DMS53 treated with DMSO at 0.1 percent for 48 hours (cell line): Measurements from ENCODE around the gene TREML2.

ENCODE experiments used
- DNase-seq: peaks from one replicate; lab custom pipeline; 2025; ENCODE audit not compliant: unreplicated experiment; lab: John Stamatoyannopoulos, UW

The TREML2 gene

DNA sequence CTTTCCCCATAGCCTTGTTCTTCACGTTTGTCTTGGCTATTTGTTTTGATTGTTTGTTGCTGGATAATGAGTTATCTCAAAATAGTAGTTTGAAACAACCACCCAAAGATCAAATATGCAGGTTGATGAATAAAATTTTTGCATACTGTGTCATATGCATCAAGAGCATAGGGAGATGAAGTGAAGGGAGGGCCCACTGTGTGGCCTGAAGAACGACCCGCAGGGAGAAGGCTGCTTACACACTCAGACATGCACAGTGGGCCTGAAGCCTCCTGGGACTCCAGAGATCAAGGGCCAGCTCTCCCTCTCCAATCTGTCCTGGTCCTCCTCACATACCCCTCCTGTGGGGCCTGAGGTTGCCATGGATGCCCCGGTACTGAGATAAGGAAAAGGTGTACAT lies 21.8 kb downstream of the TREML2 start:
- no peak for DNase-seq

DNA sequence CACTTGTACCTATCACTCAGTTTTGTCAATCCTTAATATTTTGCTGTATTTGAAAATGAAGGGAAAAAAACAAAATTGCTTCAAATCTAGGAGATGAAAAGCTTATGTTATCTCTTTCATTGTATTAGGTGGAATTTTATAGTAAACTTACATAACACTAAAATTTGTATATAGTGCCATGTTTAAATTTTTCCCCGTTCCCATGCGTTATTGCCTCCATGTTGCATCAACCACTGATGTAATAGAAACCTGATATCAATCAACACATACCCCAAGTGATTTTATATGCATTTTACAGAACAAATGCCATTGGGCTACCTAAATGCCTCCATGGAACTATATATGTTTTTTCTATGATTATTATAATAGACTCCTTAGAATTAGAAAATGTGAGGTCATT lies 23.3 kb downstream of the TREML2 start:
- DNase-seq = no peak

DNA sequence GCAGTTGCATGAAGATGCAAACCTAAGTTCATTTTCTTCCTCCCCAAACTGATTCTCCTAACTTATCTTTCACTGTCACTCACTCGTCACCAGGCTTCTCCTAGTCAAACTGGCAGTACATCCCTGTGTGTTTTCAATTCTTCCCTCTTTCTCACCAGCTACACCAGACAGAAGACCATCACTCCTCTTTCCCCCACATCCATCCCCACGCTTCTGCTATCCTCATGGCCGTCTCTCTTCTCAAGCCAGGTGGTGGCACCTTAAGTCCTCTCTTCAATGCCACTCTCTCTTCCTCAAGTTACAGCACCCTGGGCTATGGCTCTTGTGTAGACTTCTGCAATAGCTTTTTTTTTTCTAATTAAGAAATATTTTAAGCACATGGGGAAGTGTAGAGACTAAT lies 23.7 kb downstream of the TREML2 start:
- DNase-seq = no peak

DNA sequence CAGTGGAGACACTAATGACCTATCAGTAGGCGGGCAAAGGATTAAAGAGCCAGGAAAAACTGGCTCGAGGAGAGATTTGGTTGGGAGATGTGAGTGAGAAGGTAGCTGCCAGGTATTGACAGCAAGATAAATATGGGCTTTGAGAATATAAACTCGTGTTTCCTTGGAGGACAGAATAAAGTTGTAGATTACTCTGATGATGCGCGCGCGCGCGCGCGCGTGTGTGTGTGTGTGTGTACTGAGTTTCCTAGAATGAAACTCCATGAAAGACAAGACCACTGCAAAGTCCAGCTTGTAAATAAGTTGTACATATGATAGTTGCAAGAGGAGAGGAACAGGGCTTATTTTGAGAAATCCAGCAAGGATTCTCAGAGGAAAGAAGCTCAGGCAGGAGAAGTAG lies 24.8 kb downstream of the TREML2 start:
- no peak for DNase-seq

DNA sequence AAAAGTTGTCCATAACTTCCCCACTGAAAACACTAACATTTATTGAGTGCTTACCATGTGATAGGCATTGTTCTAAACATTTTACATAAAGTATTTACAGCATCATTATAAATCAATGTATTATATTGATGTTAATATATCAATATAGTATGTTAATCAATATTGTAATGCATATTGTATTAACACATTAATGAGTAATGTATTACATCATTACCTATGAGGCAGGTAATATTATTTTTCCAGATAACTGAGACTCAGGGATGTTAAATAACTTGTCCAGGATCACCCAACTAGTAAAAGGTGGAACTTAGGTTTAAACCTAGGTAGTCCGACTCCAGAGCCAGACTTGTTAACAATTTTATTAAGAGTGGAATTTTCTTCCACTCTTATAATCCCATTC lies 25.9 kb downstream of the TREML2 start:
- DNase-seq = no peak

DNA sequence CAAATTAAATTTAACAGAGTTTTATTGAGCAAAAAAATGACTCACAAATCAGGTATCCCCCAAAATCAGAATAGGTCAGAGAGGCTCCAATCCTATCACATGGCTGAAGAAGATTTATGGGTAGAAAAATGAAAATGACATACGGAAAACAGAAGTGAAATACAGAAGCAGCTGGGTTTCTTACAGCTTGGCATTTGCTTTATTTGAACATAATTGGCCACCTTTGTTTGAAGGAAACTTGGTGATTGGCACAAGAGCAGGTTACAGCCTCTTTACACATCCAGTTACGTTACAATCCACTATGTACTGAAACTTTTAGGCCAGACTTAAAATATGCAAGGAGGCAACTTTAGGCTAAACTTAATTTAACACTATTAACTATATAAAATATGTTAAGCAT lies 26.3 kb downstream of the TREML2 start:
- DNase-seq = no peak

DNA sequence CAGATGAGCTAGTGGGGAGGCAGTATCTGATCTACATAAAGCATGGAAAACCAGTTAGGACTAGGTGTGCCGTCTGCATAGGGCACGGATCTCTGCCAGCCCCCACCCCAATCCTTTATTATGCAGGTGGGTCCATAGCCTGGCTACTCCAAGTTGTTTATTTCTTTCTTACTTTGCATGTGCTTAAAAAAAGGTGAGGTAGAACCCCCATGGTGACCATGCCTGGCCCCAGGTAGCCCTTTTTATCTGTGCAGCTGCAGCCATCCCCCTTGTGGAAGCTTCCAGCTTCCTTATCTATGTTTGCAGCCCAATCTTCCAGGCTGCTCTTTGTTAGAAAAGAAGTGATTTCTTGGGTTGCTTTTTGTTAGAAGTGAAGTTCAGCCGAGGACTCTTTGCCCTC lies 29.0 kb downstream of the TREML2 start:
- no peak for DNase-seq

DNA sequence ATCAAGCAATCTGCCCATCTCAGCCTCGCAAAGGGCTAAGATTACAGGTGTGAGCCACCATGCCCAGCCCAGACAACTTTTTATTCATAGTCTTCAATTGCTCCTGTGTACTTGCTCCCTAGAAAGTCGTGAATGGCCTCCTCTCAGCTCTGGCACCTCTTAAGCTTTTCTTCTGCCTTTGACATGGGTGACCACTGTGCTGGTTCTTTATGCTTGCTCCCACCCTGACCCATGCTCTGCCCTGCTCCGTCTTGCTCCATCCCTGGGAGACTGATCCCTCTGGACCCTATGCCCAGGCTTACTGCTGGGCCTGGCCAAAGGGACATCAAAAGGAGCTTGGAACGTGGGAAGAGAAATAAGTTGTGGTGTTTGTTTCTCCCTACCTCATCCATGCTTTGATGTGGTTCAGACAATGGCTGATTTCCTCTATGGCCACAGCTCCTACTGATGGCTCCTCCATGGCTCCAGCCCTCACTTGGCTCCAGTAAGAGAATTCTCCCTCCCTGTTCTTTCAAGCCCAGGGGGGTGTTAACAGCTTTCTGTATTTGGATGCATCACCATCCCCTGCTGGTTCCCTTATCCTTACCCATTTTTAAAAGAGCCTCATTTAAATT lies 30.3 kb downstream of the TREML2 start:
- DNase-seq = no peak

DNA sequence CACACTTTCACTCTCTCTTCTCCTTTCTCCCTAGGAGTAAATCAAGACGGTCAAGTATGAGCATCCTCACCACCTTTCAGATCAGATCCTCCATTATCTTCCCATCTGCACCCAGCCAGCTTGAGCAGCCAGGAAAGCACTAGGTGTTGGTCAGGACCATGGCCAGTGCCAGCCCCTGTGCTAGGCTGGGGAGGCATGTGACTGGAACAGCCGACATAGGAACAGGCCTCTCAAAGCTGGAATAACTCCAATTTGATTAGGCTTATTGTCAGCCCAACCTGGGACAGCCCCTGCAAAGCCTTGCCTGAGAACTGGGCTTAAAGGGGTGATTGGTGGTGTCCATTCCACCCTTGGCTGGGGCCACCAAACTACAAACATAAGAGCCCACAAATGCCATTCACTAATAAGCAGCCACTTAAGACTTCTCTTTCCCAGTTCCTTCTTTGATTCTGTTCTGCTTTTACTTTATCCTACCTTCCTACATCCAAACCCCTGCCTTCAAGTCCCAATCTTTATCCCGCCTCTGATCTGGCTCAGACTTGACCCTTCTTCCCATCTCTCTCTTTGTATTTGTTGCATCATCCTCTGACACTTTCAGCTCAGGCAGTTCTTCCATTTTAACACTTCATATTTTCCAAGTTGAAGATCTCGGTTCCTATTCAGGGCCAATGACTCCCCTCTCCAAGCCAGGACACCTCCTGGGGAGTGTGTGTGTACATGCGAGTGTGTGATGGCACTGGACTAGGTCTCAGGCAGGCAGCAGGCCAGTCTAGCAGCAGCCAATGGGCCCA lies 33.6 kb downstream of the TREML2 start:
- DNase-seq = no peak

DNA sequence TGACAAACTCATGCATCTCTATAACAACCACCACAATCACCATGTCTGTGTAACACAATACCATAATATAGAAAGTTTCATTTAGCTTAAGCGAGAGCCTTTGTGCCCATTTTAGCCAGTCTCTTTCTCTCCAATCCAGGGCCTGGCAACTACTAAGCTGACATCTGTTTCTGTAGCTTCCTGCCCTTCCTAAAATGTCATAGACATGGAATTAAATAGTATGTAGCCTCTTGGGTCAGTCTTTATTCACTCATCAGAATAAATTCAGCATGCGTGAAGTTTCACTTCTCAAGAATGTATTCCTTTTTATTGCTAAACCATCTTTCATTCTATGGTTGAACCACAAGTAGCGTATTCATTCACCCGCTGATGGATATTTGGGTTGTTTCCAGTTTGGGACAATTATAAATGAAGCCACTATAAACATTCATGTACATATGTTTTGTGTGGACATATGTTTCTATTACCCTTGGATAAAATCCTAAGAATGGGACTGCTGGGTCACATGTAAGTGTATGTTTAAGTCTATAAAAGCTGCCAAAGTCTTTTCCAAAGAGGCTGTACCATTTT lies 36.3 kb downstream of the TREML2 start:
- DNase-seq = no peak

DNA sequence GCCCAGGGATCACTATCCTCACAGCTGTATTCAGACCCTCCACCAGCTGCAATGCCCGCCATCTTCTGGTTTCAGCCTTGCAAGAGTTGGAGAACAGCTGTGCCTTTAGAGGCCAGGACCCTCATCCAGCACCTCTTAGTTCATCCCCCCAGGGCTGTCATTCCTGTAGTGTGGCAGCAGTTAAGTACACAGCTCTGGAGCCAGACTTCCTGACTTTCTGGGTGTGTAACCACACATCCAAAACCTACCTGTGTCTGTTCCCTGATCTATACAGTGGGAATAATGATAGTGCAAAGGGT lies 37.6 kb downstream of the TREML2 start:
- no peak for DNase-seq

DNA sequence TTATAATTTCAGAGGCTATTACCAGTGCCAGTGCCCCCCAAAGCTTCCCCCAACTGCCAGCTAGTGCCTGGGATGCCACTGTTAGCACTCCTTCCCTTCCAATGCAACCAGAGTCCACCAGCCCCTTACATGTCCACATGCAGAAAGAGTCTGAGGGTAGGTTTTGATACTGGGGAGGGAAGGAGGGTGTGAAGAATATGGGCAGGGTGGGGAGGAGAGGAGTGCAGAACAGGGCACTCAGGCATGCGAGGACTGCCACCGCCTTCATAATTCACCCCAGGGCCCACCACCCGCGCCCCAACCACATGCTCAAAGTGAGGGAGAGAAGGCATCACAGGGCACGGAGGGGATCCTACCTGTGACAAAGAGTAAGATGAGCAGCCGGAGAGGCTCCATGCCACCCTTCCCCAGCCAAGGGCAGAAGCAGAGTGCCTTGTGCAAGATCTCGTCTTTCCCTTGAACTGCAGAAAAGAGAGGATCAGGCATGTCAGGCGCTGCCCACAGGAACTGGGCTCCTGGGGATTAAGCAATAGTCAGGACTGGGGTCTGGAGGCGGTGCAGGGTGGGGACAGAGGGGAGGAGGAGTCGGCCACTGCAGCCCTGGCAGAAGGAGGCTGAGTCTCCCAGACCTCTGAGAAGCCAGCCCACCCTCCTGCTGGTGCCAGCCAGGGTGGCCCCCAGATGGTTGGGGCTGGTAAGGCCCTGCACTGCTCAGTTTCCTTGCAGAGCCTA lies 38.1 kb downstream of the TREML2 start, which contains the start of gene TREM2:
TREM2 (minus strand) TSS at position 430 of the 732 bp plus-strand sequence; CDS start at position 396, 34 bp downstream.
- no peak for DNase-seq

DNA sequence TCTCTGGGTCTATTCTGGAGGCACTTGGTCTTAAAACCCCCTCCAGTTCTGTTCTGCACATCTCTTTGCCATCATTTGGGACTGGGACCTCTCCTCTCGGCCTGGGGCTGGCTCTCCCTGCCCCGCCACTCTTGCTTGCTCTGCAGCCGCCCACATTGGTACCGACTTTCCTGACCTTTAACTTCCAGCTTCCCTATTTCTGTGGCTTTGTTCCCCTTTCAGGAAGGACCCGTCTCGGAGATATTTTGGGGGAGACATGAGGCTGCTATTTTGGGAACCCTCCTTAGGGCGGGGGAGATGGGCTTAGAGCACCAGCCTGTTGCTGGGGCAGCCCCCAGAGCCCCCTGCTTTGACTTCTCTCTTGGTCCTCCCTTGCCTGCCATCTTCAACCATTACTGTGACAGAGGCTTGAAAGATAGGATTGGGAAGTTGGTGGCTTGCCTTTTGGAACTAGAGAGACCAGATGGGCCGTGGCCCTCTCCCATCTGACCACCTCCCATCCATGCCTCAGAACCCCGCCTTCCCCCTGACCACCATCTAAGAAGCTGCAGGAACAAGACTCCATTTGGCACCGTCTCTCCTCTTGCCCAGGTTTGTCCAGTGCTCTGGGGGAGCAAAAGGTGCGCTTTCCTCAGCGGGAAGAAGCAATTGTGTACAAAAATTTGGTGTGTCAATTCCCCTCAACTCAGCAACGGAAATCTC lies 38.9 kb downstream of the TREML2 start:
- DNase-seq = no peak

DNA sequence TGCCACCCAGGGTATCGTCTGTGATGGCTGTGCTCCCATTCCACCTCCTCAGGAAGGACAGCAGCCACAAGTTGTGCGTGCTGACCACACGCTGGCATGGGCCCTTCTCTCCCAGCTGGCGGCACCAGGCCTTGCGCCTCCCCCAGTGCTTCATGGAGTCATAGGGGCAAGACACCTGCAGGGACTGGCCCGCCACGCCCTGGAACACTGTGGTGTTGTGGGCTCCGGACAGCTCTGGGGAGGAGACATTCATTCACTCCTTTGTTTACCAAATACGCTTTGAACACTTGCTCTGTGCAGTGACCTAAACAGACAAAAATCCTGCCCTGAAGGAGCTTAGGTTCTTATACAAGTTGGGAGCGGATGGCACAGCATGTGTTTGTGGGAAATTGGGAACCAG lies 39.6 kb downstream of the TREML2 start:
- DNase-seq = no peak

DNA sequence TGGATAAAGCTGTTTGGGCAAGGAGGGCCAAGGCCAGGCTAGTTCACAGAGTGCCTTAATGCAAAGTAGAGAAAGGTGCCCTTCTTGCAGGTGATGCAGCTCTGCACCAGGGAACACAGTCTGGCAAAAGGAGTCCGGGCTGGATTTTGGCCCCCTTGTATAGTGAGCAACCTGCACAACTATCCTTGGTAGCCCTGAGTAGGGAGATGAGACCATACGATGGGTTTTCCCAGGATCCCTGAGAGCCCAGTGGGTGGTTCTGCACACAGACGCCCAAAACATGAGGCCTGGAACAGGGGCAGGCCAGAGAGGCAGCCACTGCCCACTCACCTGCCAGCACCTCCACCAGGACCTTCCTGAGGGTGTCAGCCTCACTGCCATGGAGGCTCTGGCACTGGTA lies 40.0 kb downstream of the TREML2 start:
- DNase-seq = no peak

DNA sequence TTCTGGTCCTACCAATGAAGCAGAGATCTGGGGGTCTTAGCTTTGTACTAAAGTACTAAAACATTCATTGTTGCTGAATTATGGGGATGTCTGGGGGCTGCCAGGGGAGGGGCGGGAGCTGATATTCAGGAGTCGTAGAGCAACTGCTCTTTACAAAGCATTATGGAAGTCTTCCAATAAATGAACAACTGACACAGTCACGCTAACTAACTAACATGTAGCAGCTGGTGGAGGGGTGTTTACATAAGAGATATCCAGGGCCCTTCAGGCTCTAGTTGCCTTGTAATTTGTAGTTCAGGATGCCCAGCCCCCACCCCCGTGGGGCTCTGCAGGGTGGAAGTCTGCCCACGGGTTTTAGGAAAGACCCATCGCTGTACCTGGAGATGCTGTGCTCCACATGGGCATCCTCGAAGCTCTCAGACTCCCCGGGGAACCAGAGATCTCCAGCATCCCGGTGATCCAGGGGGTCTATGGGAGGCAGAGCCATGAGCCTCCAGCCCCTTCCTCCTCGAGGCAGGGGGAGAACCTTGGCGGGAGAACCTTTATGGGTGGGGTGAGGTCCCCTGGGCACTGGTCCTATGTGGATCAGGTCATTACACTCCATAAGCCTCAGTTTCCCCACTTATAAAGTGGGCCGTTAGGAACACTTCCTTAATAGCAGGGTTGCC lies 41.4 kb downstream of the TREML2 start:
- DNase-seq = peak; percentile 38

DNA sequence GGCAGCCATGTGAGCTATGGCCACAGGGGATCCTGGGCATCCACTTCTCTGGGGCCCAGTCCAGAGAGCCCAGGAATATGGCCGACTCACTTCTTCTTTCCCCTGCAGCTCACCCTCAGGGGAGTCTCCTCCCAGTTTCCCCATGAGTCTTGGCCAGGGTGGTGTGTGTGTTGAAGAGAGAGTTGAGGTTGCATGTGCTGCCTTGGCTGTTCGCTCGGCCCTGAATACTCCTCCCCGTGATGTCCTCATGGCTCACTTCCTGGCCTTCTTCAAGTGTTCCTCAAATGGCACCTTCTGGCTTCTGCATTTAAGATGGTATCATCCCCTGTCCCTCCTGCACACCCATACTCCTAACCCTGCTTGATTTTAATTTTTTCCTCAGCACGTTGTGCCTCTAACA lies 43.6 kb downstream of the TREML2 start:
- no peak for DNase-seq

DNA sequence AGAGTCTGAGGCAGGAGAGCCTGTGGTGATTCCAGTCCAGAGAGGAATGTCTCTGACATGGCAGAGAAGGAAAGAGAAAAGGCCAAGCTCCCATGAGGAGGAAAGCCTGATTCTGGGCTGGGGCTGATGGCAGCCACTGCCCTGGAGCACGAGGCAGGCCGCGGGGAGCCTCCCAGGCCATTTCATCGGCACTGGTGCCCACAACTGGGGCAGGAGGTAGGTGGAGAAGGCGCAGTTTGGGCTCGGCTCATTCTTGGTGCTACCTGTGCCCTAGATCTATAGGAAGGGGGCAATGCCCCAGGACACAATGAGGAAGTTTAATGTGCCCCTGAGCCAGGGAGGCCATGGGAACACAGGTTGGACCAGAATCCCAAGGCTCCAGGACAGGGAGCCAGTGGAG lies 44.2 kb downstream of the TREML2 start:
- DNase-seq = no peak

DNA sequence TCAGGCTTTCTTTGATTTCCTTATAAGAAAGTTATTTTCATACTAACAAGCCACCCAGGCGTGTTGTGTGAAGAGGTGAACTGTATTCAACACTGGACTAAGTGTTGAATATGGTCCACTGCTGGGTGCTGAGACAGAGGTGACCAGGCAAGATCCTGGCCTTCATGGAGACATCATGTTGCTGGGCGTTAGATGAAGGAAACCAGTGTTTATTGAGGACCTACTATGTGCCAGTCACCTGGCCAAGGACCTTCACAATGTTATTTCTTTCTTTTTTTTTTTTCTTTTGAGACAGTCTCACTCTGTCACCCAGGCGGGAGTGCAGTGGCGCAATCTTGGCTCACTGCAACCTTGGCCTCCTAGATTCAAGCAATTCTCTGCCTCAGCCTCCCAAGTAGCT lies 44.9 kb downstream of the TREML2 start:
- DNase-seq = no peak

DNA sequence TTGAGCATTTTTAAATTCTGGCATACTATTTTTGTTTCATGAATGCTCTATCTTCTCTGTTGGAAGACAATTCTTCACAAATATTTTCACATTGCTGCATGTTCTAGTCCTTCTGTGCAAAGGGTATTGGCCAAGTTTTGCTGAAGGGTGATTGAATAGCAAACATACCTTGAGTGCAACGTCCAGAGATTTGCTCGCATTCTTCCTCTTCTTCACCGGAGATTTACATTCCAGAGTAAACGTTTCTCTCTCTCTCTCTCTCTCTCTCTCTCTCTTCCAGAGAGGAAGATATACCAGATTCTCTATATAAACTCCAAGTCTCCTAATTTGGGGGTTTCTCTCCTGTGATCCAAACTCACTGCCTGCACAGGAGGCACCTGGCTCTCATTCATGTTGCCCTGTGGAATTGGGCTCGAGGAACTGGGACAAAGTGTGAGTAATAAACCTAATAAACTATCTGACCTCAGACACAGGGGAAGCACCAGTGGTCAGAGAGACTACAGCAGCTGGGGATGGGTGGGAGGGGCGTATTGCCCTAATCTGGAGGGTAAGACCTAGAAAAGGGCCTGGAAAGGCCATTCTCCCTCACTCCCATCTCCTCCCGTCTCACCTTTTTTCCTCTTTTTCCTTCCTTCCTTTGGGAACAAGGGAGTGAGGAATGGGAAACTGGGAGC lies 45.7 kb downstream of the TREML2 start:
- no peak for DNase-seq
